Adipose tissue (tissue), 3 donors: Measurements from ENCODE around the gene NT5C1B. TPM values are rescaled to one million over a fixed set of nuclear protein-coding genes. Genes with fewer than 3 reads are reported as not detected.
"Not testable (repeated sequence)": the region's sequence is repeated elsewhere in the genome, so short reads cannot be mapped to it uniquely, and the experiment has no call there.

Experiments
- H3K27ac ChIP-seq: one replicate; pipeline ENCODE4 v1.5.1; 2013; ENCODE audit warnings: low read depth, low read length
- WGBS, 3 donors: extraction: QIAGEN DNeasy Blood & Tissue Kit; methylation state at CpG; one replicate each; pipeline ENCODE4 v1.1.7; 2013; 5-methylcytosine and 5-hydroxymethylcytosine counted together
- polyA plus RNA-seq, 3 donors: library from polyadenylated mRNA; stranded (reverse); fragments of 200-250 nt; gene quantifications; one replicate each; pipeline ENCODE4 v1.2.3, GENCODE V29; 2013
- donor health status: healthy with polysubstance abuse.
- donor health status: Bipolar disorder and iron deficiency.
- donor health status: healthy.

The NT5C1B gene
- polyA plus RNA-seq = not detected

DNA sequence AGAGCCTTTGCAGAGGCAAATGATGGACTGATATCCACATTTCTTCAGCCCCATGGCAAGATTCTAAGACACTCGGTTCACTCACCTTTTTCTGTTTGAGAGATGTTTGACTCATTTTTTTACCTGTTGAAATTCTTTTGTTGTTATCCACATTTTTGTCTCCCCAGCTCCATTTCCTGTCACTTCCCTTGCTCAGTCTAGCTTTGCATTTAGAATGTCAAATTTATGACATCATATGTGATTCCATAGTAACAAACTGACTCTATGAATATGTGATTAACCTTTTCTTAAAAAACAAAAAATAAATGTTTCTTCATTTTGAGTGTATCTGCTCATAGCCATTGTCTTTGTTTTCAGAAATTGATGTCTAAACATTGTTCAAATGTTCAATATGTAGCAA, at the start of gene NT5C1B:
Gene NT5C1B (minus strand): TSS at position 216 of the 400 bp plus-strand sequence. CDS start 101 bp downstream, at position 115.
- 89 to 93% (median 89%) methylated on average over 1 of the region's 1 CpG for WGBS, 3 donors
- H3K27ac ChIP-seq = no peak within 1 kb of the TSS

DNA sequence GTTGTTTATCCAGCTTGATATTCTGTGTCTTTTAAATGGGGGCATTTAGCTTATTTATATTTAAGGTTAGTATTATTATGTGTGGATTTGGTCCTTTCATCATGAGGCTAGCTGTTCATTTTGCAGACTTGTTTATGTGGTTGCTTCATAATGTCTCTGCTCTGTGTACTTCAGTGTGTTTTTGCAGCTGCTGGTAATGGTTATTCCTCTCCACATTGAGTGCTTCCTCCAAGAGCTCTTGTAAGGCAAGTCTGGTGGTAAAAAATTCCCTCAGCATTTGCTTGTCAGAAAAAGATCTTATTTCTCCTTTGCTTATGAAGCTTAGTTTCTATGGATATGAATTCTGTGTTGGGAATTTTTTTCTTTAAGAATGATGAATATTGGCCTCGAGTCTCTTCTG, 47.8 kb upstream of the NT5C1B start:
- WGBS, 3 donors = 75 to 85% (median 77%) methylated on average over 1 of the region's 1 CpG
- H3K27ac ChIP-seq = no peak overlapping the region

DNA sequence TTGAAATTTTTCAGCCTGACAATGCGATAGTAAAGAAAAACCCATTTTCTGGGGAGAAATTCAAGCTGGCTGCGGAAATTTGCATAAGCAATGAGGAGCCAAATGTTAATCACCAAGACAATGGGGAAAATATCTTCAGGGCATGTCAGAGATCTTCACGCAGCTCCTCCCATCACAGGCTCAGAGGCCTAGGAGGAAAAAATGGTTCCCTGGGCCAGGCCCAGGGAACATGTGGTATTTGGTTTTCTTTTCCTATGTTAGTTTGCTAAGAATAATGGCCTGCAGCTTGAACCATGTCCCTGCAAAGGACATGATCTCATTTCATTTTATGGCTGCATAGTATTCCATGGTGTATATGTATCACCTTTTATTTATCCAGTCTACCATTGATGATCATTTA, 43.3 kb upstream of the NT5C1B start:
- not testable (repeated sequence) for H3K27ac ChIP-seq
- 94 to 95% (median 95%) methylated on average over 3 of the region's 3 CpGs for WGBS, 3 donors

DNA sequence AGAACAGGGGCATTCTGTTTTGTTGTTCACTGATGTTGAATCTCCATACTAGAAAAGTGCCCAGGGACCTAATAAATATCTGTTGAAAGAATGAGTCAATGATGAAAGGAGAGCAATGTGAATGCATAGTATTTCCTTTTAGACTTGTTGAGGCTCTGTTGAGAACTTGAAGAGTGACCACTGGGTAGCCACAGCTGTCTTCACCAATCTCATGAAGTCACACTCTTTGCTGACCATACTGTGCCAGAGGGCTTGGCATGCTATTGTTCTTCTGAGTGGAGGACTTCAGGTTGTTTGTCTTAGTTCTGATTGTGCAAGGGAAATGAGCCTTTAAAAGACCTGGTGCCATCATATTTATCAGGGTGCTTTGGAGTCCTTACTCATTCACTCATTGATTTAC, 41.6 kb upstream of the NT5C1B start:
- H3K27ac ChIP-seq = no peak overlapping the region

DNA sequence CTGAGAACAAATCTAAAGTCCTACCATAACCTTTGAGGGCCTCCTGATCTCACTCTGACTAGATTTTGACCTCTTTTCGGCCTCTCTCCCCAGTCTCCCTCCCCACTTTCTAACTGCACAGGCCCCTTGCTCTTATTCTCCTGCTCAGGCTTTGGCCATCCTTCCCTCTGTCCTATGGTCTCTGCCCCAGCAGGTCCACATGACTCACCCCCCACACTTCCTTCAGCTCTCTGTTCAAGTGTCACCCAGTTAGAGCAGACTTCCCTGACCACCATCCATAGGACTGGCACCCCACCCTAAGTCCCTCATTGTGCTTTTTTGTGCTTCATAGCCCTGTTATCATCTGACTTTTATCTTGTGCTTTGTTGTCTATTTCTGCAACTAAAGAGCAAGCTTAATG, 41.2 kb upstream of the NT5C1B start:
- 87 to 92% (median 89%) methylated on average over 1 of the region's 1 CpG for WGBS, 3 donors
- no peak overlapping the region for H3K27ac ChIP-seq

DNA sequence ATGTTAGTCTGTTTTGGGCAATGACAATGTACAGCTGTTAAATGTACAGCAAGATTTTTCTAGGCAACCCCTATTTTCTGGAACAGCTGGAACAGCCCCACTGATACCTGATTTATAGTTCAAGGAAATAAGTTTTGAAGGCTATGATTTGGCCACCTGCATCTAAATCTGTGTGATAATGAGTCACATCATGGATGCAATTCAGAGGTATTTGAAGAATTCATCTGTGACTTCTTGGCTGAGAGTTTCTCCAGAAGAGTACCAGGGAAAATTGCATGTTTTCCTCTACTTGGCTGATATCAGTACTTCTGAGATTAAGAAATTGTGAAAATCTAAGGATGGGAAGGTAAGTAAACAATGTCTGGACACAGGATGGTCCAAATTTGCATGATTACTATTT, 40.7 kb upstream of the NT5C1B start:
- H3K27ac ChIP-seq = no peak overlapping the region

DNA sequence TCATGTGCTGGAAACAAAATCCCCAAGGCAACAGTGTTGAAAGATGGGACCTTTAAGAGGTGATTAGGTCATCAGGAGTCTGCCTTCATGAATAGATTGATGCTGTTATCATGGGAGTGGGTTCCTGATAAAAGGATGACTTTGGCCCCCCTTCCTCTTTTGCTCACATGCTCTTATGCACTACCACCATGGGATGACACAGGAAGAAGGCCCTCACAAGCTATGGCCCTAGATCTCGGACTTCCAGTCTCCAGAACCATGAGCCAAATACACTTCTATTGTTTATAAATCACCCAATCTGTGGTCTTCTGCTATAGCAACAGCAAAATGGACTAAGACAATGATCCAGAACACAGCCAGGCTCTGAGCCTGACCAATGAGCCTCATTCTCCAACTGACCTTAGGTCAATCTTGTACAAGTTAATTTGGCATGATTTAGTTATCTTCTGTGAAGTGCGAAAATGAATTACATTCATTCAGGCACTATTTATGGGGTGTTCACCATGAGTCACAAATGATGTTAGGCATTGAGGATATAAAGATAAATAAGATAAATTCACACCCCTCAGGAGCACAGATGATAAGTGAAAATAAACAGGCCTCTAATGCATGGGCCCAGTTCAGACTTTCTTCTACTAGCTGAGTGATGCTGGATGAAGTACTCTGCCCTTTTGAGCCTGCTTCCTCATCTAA, 37.7 kb upstream of the NT5C1B start:
- 70 to 92% (median 78%) methylated on average over 2 of the region's 2 CpGs for WGBS, 3 donors
- no peak overlapping the region for H3K27ac ChIP-seq

DNA sequence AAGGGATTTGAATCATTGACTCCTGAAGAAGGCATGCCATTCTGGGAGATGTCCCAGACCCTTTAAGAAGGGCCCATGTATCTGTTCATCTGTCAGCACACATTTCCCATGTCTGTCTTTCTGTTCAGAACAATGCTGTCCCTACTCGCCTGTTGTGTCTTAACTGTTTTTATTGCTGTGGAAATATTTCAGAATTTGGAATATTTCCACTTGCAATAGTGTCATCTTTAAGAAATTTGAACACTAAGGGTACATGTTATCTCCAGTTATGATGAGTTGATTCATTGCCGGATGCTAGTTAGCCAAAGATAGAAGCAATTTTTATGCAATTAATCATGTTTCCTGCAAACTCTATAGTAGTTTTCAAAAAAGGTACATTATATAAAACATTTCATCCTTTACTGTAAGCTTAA, 36.9 kb upstream of the NT5C1B start:
- no peak overlapping the region for H3K27ac ChIP-seq
- WGBS, 3 donors = 33 to 72% (median 52%) methylated on average over 2 of the region's 2 CpGs

DNA sequence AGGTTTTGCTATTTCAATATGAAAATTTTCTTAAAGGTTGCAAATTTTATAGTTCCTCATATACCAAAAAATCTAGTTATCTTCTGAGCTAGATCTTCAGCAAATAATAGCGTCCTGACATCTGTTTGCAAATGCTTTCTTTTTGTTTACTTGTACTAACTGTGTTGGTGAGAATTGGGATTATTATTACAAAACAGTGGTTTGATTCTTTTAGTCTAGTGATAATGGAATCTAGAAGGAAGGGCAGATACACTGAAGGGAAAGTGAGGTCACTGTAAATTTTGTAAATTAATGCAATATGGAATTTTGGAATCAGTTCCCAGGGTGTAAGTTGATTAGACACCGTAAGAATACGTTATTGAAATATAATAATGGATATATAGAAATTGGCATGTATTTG, 36.2 kb upstream of the NT5C1B start:
- 49 to 85% (median 77%) methylated on average over 3 of the region's 3 CpGs for WGBS, 3 donors
- no peak overlapping the region for H3K27ac ChIP-seq

DNA sequence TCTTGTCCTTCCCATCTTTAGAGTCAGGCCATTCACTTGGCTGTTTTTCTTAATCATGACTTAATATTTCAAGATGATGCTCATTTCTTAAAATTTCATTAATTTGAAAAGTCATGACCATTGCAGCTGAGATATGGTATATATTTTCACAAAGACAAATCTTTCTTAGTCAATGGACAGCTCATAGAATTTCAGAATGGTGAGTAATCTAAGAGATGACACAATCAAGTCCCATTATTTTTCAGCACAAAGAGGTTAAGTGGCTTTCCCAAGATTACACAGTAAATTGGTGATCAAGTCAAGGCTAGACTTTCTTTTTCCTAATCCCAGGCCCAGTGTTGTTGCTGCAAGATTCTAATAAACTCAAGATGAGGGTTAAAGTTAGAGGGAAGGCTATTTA, 34.4 kb upstream of the NT5C1B start:
- H3K27ac ChIP-seq = no peak overlapping the region

DNA sequence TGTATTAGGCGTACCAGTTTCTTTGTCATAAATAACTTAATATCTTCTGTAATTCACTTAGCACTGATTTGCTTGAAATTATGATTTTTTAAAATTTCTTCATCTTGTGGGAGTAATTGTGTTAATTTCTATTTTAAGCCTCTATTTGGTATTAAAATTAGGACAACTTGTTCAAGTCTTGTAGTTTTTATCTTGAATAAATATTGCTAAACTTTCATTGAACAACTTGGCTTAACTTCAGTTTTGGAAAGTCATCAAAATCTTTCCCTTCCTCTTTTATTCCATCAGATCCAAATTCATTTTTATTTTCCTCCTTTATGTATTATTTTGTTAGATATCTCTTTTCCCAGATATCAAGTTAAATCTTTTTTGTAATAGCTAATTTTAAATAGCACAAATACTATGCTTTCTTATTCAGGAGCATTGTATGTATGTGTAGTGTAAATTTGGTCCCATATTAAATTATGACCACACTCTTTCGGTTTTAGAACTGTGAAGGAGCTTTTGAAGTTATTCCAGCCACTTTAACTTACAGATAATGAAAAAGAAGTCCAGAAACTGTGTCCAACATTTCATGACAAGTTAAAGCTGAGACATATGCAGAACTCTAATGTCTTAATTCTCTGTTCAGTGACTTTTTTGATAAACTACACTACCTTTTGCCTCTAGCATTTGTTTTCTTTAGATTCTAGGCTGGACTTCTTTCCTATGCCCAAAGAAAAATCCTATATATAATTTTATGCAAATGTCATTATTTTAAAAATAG, 31.7 kb upstream of the NT5C1B start:
- WGBS, 3 donors = 67 to 80% (median 69%) methylated on average over 2 of the region's 2 CpGs
- H3K27ac ChIP-seq = no peak overlapping the region

DNA sequence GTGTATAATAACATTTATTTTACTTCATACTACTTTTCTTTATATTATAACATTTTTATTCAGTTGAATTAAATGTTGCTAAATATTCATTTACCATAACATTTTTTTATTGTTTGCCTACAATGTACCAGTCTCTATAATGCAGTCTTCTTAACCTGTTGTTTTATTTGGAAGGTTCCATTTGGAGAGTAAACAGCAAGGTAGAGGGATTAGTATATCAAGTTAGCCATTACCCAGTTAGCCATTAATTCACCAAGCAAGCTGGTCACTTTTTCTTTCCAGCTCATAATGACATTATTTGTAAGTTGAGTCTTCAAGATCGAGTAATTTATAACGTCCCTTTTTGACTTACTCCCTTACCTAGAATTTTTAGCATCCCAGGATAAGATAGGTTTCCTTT, 29.7 kb upstream of the NT5C1B start:
- no peak overlapping the region for H3K27ac ChIP-seq
- WGBS, 3 donors = 74 to 93% (median 82%) methylated on average over 2 of the region's 2 CpGs

DNA sequence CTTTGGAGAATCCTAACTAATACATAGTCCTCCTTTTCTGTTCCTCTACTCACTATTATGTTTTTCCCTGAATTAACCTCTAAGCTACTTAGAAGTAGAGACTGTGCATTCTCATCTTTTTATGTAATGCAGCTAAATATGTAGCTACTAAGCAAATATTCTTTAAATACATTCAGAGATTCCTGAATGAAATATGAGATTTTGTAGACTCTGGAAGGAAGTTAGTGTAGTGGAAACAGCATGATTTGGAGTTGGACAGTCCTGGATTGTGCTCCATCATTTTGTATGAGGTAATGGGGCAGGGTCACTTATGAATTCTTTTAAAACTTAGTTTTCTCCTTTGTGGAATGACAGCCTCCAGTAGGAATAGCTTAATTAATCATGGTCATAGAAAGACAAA, 24.7 kb upstream of the NT5C1B start:
- no peak overlapping the region for H3K27ac ChIP-seq

DNA sequence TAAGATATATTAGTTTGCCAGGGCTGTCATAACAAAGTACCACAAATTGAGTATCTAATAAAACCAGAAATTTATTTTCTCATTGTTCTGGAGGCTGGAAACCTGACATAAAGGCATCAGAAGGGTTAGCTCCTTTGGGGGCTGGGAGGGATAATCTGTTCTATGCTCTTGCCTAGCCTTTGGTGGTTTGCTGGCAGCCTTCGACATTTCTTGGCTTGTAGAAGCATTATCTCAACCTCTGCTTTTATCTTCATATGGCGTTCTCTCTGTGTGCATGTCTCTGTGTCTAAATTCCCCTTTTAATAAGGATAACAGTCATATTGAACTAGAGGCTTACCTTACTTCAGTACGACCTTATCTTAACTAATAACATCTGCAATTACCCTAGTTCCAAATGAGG, 22.8 kb upstream of the NT5C1B start:
- no peak overlapping the region for H3K27ac ChIP-seq
- WGBS, 3 donors = 54 to 70% (median 61%) methylated on average over 3 of the region's 3 CpGs

DNA sequence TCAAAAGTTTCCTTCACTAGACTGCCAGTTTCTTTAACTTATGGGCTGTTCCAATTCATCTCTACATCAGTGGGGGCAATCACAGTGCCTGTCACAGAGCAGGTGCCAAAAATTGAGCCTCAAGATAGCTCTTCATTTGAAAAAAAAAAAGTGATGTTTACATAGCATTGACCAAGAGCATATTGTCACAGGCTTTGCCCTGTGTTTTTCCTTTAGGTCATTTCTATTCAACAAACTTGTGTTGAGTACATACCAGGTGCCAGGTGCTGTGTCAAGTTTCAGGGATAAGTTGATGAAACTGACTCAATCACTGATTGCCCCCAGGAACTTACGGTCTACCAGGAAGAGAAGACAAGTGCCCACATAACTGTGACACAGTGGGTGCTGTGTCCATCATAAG, 22.2 kb upstream of the NT5C1B start:
- H3K27ac ChIP-seq = no peak overlapping the region
- 85 to 100% (median 100%) methylated on average over 1 of the region's 1 CpG for WGBS, 3 donors

DNA sequence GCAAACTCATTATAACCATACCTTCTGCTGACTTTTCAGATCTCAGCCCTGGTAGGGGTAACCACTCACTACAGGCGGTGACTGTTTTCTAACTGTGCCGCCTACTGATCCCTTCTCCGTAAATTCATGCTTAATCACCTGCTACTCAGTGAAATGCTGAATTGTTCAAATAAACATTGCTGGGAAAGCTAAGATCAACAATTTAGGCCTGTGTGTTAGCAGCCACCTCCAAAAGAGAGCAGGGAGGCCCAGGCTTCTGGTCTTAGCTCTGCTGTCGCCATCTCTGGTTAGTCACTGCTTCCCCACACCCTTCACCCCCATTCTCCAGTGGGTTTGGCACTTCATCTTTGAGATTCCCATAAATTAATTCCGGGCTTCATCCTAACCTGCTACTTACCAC, 21.8 kb upstream of the NT5C1B start:
- no peak overlapping the region for H3K27ac ChIP-seq
- whole genome bisulfite sequencing, 3 donors = 88 to 93% (median 93%) methylated on average over 5 of the region's 5 CpGs

DNA sequence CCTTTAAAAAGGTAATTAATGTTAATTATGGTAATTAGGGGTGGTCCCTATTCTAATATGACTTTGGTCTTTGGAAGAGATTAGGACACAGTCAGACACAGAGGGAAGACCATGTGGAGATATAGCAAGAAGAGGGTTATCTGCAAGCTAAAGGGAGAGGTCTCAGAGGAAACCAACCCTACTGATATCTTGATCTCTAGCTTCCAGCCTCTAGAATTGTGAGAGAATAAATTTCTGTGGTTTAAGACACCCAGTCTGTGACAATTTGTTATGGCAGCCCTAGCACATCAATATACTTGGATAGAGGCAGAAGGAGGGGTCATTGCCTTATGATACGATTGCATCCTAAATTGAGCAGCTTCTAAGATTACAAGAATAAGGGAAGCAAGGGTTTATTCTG, 21.3 kb upstream of the NT5C1B start:
- no peak overlapping the region for H3K27ac ChIP-seq
- 90 to 100% (median 94%) methylated on average over 1 of the region's 1 CpG for WGBS, 3 donors

DNA sequence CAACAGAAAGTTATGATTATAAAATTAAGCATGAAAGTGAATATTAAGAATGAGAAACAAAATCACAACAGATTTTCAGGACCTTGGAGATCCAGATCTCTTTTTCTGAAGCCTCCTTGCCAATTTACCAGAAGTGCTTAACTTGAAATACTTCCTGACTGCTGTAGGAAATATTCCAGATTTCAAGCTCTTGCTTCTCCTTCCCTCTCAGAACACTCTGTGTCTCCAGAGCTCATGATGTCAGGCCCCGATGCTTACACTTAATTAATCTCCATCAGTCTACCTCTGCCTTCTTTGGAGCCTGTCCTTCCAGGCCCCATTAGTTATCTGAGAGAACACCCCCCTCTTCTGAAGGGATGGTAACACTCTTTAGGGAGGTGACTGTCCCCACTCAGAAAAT, 20.7 kb upstream of the NT5C1B start:
- 44 to 65% (median 46%) methylated on average over 1 of the region's 1 CpG for WGBS, 3 donors
- H3K27ac ChIP-seq = no peak overlapping the region

DNA sequence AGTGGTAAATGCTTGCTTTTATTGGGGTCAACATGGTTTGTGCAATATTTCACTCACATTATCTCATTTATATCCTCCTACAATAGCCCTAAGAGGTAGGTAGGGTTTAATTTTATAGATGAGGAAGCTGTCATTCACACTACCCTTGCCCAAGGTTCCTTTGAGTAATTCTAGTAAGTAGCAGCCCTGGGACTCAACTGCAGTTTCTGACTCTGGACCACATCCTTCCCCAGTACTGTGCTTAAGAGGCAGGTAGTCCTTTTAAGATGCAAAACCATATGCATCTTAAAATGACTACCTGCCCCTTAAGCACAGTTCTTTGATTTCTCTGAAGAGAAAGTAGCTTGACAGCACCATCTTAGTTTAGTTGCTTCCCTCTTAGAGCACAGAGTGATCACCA, 15.7 kb upstream of the NT5C1B start:
- no peak overlapping the region for H3K27ac ChIP-seq

DNA sequence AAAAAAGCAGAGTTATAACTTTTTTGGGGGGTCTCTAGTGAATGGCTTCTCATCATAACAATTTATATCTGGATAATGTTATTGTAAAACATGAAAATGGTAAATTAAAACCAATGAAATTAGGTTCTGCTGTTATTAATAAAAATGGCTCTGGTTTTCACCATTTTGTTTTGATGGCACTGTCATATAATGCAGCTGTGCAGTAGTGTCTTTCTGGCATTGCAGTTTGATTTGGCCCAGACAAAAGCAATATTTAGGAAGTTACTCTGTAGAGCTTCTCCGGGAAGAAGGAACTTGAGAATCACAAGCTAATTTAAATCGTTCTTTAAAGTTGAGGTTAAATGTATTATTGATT, 15.1 kb upstream of the NT5C1B start:
- no peak overlapping the region for H3K27ac ChIP-seq
- WGBS, 3 donors = 65 to 67% (median 66%) methylated on average over 2 of the region's 2 CpGs
